KOPT-K1 (cell line): Measurements from ENCODE around the gene TBC1D8.

ENCODE experiments used
- H3K27ac ChIP-seq: fragments of 200-600 bp; sonication (generic); 2 replicates; pipeline ENCODE4 v1.5.1; 2016; ENCODE audit warnings: antibody characterized with exemption, mild to moderate bottlenecking, low read depth, low read length; ENCODE audit not compliant: poor library complexity, severe bottlenecking
- H3K36me3 ChIP-seq: fragments of 200-600 bp; sonication (generic); 2 replicates; pipeline ENCODE4 v1.5.1; 2017; ENCODE audit warnings: antibody characterized with exemption, mild to moderate bottlenecking, low read length, moderate library complexity; ENCODE audit not compliant: insufficient read depth
- H3K9me3 ChIP-seq: fragments of 200-600 bp; sonication (generic); 2 replicates; pipeline ENCODE4 v1.5.1; 2017; ENCODE audit warnings: antibody characterized with exemption, low read length, mild to moderate bottlenecking; ENCODE audit not compliant: insufficient read depth, poor library complexity, severe bottlenecking

Gene TBC1D8

DNA sequence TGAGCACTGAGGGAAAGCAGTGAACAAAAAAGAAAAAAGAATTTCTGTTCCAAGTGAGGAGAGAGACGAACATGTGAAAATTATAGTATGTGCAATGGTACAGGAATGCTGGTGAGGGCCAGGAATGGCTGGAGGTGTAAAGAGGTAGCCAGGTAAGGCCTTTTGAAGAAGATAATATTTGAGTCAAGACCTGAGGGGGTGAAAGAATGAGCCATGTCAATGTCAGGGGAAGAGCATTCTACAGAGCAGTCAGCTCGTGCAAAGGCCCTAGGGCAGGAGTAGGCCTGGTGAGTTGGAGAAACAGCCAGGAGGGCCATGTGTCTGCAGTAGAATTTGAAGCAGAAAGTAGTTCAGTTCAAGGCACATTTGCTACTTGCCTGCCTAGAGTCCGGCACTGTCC lies 161.5 kb downstream of the TBC1D8 start:
- Histone ChIP-seq H3K36me3 (peaks cover 26% of the 10 kb centered on the region), H3K27ac (no peak overlapping the region), H3K9me3 (no peaks in the 10 kb centered on the region)

DNA sequence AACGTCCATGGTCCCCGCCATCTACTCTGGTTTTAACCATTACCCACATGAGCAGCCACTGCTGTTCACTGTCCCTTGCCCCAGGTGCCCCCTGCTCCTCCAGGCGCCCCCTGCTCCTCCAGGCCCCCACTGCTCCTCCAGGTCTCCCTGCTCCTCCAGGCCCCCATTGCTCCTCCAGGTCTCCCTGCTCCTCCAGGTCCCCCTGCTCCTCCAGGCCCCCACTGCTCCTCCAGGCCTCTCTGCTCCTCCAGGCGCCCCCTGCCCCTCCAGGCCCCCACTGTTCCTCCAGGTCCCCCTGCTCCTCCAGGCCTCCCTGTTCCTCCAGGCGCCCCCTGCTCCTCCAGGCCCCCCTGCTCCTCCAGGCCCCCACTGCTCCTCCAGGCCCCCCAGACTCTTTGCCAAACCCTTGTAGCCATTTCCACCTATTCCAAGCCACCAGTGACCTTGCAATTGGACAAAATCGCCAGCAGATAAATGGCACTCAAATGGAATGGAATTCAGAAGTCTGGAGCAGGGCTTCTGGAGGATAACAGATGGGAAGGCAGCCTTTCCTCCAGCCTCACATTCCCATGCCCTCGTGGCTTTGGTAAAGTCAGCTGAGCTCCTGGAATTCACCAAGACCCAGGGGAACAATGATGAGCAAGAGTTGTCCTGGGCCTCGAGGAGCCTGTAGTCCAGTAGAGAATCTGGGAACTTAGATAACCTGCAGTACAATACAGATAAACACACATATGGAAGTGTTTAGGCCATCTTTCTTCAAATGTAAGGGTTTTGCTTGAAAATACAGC lies 162.4 kb downstream of the TBC1D8 start:
- peaks cover 22% of the 10 kb centered on the region; the same call in 1 of the 2 replicates for H3K36me3 ChIP-seq
- no peak overlapping the region for H3K27ac ChIP-seq
- H3K9me3 ChIP-seq = no peaks in the 10 kb centered on the region

DNA sequence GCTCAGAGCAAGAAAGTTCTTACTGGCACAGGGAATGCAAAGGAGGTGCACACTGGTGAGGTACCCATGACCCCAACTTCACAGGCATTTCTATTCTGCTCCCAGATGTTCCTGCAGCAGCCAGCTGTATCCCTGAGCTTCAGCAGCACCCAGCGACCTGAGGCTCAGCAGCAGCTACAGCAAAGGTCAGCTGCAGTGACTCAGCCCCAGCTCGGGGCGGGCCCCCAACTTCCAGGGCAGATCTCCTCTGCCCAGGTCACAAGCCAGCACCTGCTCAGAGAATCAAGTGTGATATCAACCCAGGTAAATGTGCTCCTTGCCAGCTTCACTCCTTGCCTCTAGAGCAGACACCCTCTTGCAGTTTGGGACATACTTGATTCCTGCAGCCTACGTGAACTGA lies 163.2 kb downstream of the TBC1D8 start:
- peaks cover 28% of the 10 kb centered on the region; the same call in 1 of the 2 replicates for H3K36me3 ChIP-seq
- no peak overlapping the region for H3K27ac ChIP-seq
- H3K9me3 ChIP-seq = no peaks in the 10 kb centered on the region

DNA sequence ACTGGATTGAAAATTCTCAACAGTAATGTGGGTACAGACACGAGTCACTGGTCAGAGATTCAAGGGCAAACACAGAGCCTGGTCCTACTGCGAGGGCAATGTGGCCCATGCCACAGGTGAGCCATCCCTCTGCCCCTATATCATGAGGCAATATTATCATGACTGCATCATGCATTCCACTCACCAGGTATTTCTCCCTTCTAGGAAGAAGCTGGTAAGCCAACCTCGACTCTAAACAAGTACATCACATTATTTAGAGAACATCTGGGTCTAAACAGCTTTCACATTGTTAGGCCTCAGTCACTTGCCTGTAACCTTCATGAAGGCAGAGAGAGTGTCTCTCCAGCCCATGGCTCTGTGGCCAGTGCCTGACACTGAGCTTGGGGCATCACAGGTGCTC lies 163.6 kb downstream of the TBC1D8 start:
- H3K36me3 ChIP-seq = peaks cover 31% of the 10 kb centered on the region; the same call in 1 of the 2 replicates
- no peak overlapping the region for H3K27ac ChIP-seq
- H3K9me3 ChIP-seq = no peaks in the 10 kb centered on the region

DNA sequence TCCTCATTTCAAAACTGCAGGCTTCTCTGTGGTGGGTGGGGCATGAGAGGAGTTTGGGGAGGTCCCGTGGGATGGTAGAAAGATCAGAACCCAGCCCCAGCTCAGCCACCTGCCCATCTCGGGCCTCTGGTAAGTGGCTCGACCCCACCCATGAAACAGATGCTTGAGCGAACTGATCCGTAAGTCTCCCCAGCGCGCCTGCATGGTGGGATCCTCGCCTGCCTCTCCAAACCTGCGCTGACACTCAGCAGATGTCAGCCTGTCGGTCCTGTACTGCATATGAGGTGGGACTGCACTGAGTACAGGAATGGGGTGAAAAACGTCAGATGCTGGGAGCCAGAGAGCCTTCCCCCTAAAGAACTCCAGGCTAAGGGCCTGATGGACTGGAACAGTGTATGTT lies 165.0 kb downstream of the TBC1D8 start:
- Histone ChIP-seq H3K27ac (no peak overlapping the region), H3K36me3 (peaks cover 32% of the 10 kb centered on the region; the same call in 1 of the 2 replicates)

DNA sequence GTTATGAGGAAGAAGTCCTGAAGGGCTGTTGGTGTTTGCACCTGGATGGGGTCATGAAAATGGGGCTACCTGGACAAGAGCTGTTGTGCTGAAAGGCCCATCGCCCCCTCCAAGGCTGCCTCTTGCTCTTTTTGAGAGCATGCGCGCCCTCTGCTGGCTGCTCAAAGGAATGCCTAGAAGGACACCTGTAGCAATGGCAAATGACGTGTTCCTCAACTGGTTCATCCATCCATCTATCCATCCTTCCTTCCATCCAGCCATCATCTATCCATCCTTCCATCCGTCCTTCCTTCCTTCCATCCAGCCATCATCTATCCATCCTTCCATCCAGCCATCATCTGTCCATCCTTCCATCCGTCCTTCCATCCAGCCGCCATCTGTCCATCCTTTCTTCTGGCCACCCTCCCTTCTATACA lies 166.3 kb downstream of the TBC1D8 start:
- peaks cover 34% of the 10 kb centered on the region; the same call in 1 of the 2 replicates for H3K36me3 ChIP-seq
- H3K9me3 ChIP-seq = no peaks in the 10 kb centered on the region
- H3K27ac ChIP-seq = no peak overlapping the region

More for the DNA sequence above, 165.0 kb downstream of the TBC1D8 start:
- no peaks in the 10 kb centered on the region for H3K9me3 ChIP-seq

DNA sequence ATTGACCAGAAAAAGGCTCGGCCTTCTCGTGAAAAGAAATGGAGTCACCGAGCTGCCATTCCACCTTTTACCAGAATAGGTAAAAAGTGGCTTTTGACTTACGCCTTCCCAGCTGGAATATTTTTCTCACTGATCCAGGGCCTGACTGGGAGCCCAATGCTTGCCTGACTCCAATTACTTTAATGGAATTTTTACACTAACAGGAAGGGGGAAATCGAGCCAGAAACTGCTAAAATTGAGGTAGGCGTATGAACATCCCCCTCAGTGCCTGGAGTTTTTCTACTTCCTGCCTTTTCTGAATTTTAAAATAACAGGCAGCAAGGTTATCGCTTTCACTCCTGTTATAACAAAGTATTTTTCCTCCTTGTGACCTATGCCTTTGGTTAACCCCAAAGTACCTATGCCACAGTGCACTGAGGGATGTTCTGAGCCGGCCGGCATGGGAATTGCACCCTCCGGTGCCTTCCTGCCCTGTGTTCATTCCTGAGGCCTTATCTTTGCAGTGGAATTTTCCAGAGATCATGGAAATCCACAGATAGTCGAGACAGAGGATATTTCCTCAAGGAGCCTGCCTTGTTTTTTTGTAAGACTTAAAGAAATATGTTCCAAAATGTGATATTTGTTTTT lies 167.4 kb downstream of the TBC1D8 start:
- Histone ChIP-seq H3K36me3 (peaks cover 37% of the 10 kb centered on the region), H3K27ac (no peak overlapping the region), H3K9me3 (no peaks in the 10 kb centered on the region)

DNA sequence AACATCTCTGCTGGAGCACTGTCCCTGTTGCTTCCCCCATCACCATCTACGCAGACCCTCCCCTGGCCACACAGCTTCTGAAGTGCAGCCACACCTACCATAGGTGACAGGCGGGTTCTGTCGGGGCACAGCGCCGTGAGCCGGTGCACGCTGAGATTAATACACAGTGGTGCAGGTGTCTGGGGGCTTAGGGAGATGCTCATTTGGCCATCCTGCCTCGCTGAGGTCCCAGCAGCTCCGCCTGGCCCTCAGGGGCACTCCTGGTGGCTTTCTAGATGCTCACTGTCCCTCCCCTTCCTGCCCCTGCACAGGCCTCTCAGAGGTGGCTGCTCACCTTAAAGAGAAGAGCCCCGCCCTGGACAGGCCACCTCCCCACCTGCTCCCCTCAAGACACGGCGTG lies 168.0 kb downstream of the TBC1D8 start:
- no peaks in the 10 kb centered on the region for H3K9me3 ChIP-seq
- peaks cover 34% of the 10 kb centered on the region for H3K36me3 ChIP-seq
- H3K27ac ChIP-seq = no peak overlapping the region

DNA sequence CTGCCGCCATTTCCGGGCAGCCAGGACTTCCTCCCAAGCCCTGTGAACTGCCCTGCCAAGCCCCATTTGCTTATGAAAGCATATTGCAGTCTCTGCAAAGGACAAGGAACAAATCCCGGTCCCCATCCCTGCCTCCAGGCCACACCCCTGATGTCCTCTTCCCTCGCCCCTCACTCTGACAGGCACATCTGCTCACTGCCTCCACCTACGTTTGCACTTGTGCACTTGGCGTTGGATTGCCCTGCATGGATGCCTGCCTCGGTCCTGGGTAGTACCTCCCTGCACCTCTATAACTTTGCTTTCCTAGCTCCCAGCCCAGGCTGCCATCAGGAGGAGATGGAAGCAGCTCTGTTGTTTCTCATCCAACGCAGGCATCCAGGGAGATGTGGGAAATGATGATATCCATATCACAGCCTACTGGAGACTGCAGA lies 168.7 kb downstream of the TBC1D8 start:
- peaks cover 26% of the 10 kb centered on the region for H3K36me3 ChIP-seq
- H3K27ac ChIP-seq = no peak overlapping the region
- no peaks in the 10 kb centered on the region for H3K9me3 ChIP-seq

DNA sequence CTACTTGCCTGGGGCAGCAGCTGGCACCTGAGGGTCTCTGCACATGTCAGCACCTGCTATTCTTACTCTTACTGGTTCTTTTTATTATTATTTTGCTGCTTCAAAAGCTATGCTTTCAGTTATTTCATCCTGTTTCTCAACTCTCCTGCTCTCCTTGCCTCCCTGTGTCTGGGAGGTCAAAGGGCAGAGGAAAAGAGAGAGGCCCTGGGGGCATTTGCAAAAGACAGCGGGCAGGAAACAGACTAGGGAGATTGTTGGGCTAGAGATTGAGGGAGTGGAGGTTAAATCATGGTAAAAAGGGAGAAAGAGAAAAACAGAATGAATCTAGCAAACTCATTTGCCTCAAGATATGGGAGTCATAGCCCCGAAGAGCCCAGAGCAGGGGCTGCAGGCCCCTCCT lies 170.2 kb downstream of the TBC1D8 start:
- H3K9me3 ChIP-seq = no peaks in the 10 kb centered on the region
- peaks cover 30% of the 10 kb centered on the region for H3K36me3 ChIP-seq
- peak overlapping the region; percentile 4 for H3K27ac ChIP-seq

DNA sequence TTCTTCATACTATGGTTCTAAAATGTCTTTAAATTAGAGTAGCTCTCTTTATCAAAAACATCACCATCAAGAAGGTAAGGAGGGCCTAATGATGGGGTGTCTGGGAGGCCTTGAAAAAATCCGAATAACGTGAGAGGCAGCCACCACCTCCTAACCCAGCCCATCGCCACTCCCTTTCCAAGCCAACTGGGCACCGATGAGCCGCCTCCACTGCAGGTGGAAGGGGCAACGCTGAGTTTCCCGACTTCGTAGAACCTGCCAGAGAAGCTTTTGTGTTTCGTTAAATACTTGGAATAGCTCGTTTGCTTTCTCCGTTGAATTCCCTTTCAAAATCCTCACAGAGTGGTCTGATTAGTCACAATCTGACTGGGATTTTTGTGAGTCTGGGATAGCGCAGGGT lies 171.1 kb downstream of the TBC1D8 start:
- Histone ChIP-seq H3K9me3 (no peaks in the 10 kb centered on the region), H3K36me3 (peaks cover 39% of the 10 kb centered on the region), H3K27ac (no peak overlapping the region)

DNA sequence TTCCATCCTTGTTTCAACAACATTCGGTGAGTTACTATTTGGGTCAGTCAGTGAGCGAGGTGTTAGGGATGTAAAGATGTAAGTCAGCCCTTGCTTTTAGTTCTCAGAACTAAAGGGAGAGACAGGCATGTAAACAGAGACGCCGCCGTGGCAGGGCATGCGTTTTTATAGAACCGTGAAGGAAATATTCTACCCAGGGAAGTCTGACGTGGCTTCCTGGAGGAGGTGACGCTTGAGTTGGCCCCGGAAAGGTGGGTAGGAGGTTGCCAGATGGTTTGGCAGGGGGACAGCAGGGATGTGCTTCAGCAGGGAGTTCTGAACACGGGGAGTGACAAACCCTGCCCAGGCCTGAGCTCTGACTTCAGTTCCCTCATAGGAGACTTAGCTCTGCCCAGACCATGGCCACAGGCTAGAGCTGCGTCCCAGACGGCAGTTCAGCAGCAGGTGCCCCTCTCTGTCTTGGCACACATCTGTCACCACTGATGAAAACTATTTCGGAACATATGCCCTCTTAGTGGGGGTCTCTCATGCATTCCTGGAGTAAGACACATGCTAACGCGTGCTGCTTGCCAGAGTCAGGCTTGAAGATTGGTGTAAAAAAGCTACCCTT lies 172.5 kb downstream of the TBC1D8 start:
- Histone ChIP-seq H3K9me3 (no peaks in the 10 kb centered on the region), H3K27ac (no peak overlapping the region), H3K36me3 (peaks cover 46% of the 10 kb centered on the region)

DNA sequence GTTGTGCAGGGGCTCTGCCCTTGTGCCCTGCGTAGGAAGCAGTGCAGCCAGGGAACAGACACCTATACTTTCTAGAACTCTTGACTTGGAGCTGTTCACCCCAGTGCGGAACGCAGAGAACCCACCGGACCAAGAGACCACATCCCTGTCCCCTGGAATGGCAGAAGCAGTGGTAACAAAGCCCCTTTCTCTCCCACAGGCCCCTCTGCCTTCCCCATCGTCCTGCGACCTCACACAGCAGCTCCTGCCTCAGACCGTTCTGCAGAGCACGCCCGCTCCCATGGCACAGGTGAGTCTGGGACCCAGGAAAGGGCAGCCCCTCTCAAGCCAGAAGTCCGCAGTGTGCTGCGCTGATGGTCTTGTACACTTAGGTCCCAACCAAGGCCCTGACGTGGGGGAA lies 173.7 kb downstream of the TBC1D8 start:
- no peaks in the 10 kb centered on the region for H3K9me3 ChIP-seq
- H3K27ac ChIP-seq = no peak overlapping the region
- H3K36me3 ChIP-seq = peaks cover 44% of the 10 kb centered on the region

DNA sequence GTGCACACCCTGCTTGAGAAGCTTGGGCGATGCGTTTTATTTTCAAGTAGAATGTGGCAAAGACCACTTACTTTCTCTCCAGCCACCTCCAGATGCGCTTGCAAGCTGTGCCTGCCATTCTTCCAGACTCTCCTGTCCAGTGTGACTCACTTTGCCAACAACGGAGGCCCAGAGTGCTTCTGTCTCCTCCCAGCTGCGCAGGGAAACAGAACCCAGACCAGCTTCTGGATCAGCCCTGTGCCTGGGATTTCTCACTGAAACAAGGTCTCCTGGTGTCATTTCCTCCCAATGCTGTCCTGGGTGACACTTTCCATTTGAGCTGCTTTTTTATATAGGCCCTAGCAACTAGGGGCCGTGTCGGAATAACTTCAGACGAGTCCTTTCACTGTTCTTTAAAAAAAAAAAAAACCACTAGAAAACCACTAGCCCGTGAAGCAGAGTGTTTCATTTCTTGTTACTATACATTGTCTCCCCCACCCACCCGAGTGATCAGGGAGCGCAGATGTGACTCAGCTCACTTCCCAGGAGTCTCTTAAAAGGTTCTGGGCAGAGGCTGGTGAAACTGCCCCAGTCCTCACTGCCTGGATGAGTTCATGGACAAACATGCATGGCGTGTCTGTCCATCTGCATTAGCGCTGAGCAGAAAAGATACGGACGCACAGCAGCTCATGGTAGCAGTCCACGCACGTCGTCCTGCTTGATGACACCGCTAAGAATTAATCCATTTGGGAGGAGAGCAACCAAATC lies 174.4 kb downstream of the TBC1D8 start:
- Histone ChIP-seq H3K27ac (no peak overlapping the region), H3K9me3 (no peaks in the 10 kb centered on the region), H3K36me3 (peaks cover 43% of the 10 kb centered on the region)

DNA sequence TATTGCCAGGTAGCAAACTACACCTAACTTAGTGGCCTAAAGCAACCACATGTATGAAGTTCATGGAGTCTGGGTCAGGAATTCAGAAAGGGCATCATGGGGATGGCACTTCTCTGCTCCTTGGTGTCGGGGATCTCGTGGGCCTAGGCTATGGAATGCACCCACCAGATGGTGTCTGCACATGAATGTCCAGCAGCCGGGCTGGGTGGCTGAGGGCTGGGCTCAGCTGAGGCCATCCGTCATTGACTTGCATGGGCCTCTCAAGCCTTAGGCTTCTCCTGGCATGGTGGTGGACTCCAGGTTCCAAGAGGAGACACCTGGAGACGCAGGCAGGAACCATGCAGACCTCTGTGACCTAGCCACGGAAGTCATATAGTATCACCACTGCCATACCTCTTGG lies 175.1 kb downstream of the TBC1D8 start:
- no peaks in the 10 kb centered on the region for H3K9me3 ChIP-seq
- H3K36me3 ChIP-seq = peaks cover 51% of the 10 kb centered on the region
- H3K27ac ChIP-seq = no peak overlapping the region
